Raji (cell line): ENCODE data around the gene TTC21B.

Experiments used
- POLR2A ChIP-seq: IDR thresholded peaks from 2 replicates; pipeline ENCODE4 v1.6.1; 2011; ENCODE audit warnings: low read depth, low read length, control low read depth; ENCODE audit not compliant: insufficient read depth

Gene TTC21B

DNA sequence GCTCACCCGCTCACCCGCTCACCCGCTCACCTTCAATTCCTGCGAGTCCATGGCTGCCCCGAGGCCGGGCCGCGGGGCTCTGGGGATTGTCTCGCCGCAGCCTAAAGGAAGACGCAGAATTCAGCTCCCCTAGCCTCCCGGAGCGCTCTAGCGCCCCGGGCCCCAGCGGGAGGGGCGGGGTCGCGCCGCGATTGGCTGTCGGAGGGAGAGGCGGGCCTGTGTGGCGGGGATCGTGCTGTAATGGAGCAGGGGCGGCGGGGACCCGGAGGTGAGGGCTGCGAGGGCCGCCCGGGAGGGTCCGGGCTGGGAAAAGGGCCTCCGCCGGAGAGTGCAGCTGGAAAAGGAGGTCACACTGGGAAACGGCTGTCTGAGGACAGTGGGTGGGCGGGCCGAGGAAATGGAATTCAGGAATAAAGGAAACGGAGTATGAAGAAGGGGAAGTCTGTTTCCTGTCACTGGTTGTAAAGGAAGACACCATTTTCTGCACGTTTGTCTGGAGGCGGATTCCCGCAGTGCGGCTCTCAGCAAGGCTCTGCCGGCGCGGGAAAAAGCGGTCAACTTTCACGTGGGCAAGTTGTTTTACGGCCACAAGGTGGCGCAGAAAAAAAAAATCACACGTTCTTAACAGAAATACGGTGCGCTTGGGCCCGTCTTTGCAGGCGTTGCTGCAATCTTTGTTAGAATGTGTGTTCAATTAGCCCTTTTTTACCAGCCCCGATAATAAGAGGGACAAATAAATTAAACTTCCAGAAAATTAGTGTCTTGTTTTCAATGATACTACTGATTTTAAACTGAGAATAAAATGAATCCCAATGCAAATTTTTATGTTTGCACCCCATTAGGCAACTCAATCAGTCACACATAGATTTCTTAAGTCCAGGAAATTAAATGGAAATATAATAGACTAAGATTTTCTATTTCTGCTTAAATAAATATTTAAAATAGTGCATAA is at the start of gene TTC21B:
Gene TTC21B (minus strand): TSS at position 122 of the 952 bp plus-strand sequence. CDS start 71 bp downstream, at position 51.
- TF ChIP-seq POLR2A = peak; percentile 68

DNA sequence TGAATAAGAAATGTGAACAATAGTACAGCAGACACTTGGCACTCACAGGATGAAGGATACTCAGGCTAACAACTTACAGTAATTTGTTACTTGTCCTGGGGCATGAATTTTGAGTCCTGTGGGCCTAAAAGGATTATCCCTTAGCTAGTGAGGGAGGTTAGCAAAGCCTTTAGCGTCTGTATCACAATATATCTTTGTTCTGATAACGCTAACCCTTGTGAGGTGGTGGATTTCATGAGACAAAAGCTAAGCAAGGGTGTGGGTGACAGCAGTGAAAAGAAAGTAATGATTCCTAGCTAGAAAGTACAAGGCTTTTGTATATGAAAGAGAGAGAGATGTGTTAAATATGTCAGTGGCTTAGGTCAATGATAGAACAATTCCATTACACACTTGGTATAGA is 46.8 kb upstream of the TTC21B start:
- TF ChIP-seq POLR2A = no peak

DNA sequence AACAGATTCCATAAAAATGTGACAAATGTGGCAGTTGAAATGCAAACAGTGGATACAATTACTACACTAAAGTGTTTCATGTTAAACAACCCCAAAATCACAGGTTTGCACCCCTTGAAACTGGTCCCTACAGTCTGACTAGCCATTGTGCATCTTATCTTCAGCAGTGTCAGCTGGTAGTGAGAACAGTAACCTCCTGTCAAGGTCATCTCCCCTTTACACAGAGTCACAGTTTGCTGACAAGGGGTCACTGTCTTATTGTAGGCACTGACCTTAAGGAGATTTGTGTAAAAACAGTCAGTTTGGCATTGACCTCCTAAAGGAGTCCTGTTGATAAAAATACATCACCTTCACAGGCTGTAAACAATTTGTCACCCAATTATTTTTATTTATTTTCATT is 37.3 kb upstream of the TTC21B start:
- no peak for TF ChIP-seq POLR2A

DNA sequence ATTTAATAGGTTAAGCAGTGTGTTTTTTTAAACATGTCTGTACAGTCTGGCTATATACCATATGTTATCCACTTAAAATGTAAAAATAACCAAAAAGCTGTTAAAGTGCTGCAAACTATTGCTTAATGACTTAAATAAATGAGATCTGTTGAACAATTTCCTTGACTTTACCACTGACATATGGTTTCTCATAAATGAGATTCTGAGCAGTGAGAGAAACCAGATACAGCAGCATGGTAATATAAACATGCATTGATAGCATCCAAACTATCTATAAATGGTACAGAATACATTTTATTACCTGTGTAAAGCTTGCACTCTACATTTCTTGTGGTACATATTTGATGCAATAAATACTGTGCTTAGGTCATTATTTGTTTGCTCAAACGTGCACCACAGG is 36.3 kb upstream of the TTC21B start:
- no peak for TF ChIP-seq POLR2A

DNA sequence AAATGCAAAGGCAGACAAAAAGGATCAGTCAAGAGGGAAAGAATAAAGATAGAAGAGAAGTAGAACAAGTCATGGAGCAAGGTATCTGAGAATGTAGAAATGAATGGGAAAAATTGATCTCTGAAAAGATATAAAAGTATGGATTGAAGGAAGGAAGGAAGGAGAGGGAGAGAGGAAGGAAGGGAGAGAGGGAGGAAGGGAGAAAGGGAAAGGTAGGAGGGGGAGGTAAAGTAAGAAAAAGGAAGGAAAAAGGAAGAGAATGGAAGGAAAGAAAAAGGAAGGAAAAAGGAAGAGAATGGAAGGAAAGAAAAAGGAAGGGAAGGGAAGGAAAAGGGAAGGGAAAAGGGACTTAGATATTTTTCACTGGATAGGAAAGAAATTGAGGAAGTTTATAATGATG is 31.5 kb upstream of the TTC21B start:
- no peak for TF ChIP-seq POLR2A

DNA sequence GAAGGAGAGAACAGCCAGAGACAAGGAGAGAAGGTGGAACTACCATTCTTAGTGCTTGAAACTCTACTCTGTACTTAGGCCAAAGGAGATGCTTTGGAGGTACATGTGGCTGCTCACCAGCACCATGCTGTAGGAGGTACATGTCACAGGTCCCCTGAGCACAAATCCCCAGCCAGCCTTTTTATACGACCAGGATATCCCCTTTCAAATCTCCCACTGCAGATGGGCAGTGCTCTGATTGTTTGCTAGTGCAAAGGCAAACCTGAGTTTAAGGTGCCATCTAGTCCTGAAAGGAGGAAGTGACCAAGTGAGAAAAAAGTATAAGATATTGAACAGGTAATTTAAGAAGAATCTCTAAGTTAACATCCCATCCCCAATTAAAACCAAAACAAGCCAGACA is 17.1 kb upstream of the TTC21B start:
- no peak for TF ChIP-seq POLR2A

DNA sequence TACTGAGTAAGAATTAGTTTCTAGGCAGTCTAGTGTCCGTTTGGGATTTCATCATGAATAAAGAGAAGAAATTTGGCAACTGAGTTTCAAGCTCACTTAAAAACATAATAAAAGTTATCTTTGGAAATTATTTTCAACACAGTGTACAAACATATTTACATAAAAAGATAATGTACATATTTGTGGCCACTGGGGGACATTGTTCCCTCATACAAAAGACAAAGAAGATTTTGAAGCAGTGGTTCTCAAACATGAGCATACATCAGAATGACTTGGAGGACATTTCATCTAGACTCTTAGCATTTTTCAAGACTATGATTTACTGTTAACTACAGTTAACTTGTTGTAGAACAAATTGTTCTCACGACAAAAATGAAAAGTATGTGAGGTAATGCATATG is 15.7 kb upstream of the TTC21B start:
- TF ChIP-seq POLR2A = no peak

DNA sequence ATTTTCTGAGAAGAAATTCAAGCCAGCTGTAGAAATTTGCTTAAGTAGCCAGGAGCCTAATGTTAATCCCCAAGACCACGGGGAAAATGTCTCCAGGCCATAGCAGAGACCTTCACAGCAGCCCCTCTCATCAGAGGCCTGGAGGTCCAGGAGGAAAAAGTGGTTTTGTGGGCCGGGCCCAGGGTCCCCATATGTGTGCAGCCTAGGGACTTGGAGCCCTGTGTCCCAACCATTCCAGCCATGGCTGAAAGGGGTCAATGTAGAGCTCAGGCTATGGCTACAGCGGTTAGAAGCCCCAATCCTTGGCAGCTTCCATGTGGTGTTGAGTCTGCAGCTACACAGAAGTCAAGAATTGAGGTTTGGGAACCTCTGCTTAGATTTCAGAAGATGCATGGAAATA is 14.2 kb upstream of the TTC21B start:
- TF ChIP-seq POLR2A = no peak

DNA sequence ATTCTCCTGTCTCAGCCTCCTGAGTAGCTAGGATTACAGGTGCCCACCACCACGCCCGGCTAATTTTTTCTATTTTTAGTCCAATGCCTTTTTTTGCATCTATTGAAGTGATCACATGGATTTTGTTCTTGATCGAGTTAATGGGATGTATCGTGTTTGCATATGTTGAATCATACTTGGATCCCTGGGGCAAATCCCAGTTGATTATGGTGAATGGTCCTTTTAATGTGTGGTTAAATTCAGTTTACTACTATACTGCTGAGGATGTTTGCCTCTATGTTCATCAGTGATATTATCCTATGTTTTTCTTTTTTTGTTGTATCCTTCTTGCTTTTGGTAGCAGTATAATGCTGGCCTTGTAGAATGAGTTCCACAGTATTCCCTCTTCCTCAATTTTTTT is 8.2 kb upstream of the TTC21B start:
- TF ChIP-seq POLR2A = no peak

DNA sequence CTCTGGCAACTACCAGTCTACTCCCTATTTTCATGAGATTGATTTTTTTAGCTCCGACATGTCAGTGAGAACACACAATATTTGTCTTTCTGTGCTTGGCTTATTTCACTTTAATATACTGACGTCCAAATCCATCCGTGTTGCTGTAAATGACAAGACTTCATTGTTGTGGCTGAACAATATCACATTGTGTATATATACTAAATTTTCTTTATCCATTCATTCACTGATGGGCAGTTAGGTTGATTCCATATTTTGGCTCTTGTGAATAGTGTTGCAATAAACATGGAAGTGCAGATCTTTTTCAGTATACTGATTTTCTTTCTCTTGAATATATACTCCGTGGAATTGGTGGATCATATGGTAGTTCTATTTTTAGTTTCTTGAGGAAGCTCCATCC is 5.8 kb upstream of the TTC21B start:
- no peak for TF ChIP-seq POLR2A

DNA sequence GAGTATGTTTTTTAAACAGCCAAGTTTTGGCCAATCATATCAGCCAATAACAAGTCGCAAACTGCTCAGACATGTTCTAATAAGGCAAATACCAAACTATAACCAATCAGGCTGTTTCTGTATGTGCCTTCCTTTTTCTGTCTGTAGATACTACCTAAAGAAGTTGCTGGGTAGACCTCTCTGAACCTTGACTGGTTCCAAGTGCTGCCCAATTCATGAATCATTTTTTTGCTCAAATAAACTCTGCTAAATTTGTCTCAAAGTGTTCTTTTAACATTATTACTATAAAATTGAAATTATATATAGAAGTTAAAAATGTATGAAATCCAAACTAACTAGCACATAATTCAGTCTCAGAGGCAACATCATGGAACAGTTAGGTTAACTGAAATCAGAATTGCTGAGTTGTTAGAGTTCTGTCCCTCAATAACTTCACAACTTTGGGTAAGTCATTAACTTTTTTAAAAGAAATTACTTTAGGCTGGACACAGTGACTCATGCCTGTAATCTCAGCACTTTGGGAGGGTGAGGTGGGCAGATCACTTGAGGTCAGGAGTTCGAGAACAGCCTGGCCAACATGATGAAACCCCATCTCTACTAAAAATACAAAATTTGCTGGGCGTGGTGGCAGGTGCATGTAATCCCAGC is 4.9 kb upstream of the TTC21B start:
- TF ChIP-seq POLR2A = no peak

DNA sequence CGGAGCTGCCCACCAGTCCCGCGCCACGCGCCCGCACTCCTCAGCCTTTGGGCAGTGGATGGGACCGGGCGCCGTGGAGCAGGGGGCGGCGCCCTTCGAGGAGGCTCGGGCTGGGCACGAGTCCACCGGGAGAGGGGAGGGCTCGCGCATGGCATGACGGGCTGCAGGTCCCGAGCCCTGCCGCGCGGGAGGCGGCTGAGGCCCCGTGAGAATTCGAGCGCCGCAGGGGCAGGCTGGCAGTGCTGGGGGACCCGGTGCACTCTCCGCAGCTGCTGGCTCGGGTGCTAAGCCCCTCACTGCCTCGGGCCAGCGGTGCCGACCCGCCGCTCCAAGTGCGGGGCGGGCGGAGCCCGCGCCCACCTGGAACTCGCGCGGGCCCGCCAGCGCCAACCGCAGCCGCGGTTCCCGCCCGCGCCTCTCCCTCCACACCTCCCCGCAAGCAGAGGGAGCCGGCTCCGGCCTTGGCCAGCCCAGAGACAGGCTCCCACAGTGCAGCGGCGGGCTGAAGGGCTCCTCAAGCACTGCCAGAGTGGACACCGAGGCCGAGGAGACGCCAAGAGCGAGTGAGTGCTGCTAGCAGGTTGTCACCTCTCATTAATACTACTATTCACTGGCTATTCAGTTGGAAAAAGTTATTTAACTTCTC is 3.6 kb upstream of the TTC21B start:
- no peak for TF ChIP-seq POLR2A

DNA sequence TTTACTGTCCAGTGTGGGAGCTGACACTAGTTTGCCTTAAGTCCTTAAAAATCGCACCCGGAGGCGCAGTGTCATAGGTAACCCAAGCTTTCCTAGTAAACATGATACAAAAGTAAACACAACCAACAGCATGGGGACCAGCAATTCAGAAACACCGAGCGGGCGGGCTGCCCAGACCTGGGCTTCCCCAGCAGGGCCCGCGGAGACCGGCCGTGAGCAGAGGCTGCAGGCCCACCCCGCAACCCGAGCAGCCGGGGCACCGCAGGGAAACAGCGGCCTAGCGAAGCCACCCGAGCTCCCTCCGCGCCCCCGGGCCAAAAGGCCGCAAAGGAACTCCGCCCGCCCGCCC is 296 bp downstream of the TTC21B start:
- TF ChIP-seq POLR2A = no peak

DNA sequence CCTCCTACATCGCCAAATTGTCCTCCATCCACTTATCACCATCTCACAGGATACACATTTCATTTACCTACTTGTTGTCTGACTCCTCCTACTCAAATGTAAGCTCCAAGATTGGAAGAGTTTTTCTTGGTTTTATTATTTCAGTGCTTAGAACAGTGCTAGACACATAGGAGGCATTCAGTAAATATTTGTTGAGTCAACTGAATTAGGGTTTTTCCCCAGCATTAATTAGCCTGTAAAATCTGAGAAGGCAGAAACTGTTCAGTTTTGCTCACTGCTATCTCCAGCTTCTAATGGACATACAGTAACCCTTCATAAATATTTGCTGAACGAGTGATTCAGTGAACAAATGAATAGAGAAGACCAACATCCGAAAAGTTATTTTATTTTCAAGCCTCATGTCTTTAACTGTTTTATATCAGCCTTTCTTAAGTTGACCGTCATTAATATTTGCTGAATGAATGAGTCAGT is 800 bp downstream of the TTC21B start:
- no peak for TF ChIP-seq POLR2A

DNA sequence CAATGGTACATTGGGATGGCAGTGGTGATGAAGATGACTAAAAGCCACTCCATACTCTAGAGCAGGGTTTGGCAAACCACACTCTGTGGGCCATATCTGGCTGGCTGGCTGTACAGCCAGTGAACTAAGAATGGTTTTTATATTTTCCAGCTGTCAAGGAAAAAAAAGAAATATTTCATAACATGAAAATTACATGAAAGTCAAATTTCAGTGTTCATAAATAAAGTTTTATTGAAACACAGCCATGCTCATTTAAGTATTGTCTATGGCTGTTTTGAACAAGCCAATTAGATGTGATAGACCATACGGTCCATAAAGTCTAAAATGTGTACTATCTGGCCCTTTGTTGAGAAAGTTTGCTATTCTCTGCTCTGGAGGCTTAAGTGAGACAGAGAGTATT is 1.5 kb downstream of the TTC21B start:
- TF ChIP-seq POLR2A = no peak

DNA sequence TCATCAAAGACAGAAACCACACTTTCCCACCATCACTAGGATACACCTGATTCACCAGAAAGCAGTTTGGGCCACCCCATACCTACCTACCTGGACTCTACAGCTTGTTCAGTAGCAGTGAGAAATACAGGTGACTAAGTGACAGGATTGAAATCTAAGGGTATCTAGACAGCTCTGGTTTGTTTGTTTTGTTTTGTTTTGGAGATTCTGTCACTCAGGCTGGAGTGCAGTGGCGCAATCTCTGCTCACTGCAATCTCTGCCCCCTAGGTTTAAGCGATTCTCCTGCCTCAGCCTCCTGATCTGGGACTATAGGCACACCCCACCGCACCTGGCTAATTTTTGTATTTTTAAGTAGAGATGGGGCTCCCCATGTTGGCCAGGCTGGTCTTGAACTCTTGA is 3.1 kb downstream of the TTC21B start:
- TF ChIP-seq POLR2A = no peak
